ENCODE results near the gene TXNRD3. TPM values are rescaled to one million over a fixed set of nuclear protein-coding genes. Genes with fewer than 3 reads are reported as not detected.

TXNRD3 gene
- polyA plus RNA-seq, 1 donor (not counting 4 experiments of a cell fraction or from before 2014, with no cell fraction given): 9.7 TPM

DNA sequence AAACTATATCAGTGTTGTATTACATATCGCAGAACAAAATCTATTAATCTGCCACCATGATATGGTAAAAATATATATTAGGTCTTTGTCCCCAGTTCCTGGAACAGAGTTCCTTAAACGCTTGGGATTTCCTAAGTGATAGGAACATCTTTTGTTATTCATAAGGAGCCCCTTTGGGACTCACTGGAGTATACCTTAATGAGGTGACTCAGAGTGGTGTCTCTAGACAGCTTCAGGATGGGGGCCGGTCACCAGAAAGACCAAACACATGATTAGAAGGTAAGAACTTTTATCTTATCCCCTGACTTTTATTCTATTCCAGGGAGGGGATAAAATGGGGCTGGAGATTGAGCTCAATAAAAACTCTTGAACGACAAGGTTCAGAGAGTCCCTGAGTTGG is 36.8 kb upstream of the TXNRD3 start:
- H3K27me3 ChIP-seq (ENCODE audit: control insufficient read depth, extremely low read depth, insufficient read depth, low read length): peaks cover 6% of the 10 kb centered on the region
- H3K79me2 ChIP-seq (ENCODE audit: control insufficient read depth, insufficient read depth, low read length): no peaks in the 10 kb centered on the region
- no peak overlapping the region for H3K4me2 ChIP-seq (ENCODE audit: control insufficient read depth, extremely low read depth, insufficient read depth, low read depth, low read length)
- dilution Hi-C loops (cut with MboI; ENCODE audit: extremely low pct_ligation_motif_present, low sequenced_read_pairs): no loop called here
- H3K9ac ChIP-seq (ENCODE audit: control insufficient read depth, extremely low read depth, insufficient read depth, low read length): no peak overlapping the region
- no peaks in the 10 kb centered on the region for H3K4me1 ChIP-seq (ENCODE audit: control insufficient read depth, extremely low read depth, insufficient read depth, low read length)
- no peak for FAIRE-seq
- H2AFZ ChIP-seq (ENCODE audit: control insufficient read depth, low read length): no peak overlapping the region
- H3K9me1 ChIP-seq (ENCODE audit: control insufficient read depth, extremely low read depth, insufficient read depth, low read length): no peaks in the 10 kb centered on the region
- DNase-seq (ENCODE audit: low read depth, low spot score): no peak
- H3K9me3 ChIP-seq (ENCODE audit: control insufficient read depth, low read depth, low read length): no peaks in the 10 kb centered on the region
- TF ChIP-seq, protein P1, sequence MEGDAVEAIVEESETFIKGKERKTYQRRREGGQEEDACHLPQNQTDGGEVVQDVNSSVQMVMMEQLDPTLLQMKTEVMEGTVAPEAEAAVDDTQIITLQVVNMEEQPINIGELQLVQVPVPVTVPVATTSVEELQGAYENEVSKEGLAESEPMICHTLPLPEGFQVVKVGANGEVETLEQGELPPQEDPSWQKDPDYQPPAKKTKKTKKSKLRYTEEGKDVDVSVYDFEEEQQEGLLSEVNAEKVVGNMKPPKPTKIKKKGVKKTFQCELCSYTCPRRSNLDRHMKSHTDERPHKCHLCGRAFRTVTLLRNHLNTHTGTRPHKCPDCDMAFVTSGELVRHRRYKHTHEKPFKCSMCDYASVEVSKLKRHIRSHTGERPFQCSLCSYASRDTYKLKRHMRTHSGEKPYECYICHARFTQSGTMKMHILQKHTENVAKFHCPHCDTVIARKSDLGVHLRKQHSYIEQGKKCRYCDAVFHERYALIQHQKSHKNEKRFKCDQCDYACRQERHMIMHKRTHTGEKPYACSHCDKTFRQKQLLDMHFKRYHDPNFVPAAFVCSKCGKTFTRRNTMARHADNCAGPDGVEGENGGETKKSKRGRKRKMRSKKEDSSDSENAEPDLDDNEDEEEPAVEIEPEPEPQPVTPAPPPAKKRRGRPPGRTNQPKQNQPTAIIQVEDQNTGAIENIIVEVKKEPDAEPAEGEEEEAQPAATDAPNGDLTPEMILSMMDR (optimal IDR thresholded peaks at IDR 0.05 in 1 of 3, IDR thresholded peaks at IDR 0.05 in 1 of 3, conservative IDR thresholded peaks at IDR 0.05 in 1 of 3; ENCODE audit: extremely low read depth in 1 of 3, insufficient read depth in 2 of 3, low read length in 3 of 3): no peak
- TF ChIP-seq EZH2 (IDR thresholded peaks at IDR 0.05; ENCODE audit: low read length): no peak
- no peak overlapping the region for H3K27ac ChIP-seq (ENCODE audit: control insufficient read depth, insufficient read depth, low read length)
- no peak overlapping the region for H3K4me3 ChIP-seq (ENCODE audit: control insufficient read depth in 2 of 3, extremely low read depth in 1 of 3, insufficient read depth in 2 of 3, low read depth in 1 of 3, low read length in 3 of 3)
- no peaks in the 10 kb centered on the region for H4K20me1 ChIP-seq (ENCODE audit: control insufficient read depth, extremely low read depth, insufficient read depth, low read length)
- no peaks in the 10 kb centered on the region for H3K36me3 ChIP-seq (ENCODE audit: control insufficient read depth in 2 of 2, extremely low read depth in 1 of 2, insufficient read depth in 2 of 2, low read length in 2 of 2)

DNA sequence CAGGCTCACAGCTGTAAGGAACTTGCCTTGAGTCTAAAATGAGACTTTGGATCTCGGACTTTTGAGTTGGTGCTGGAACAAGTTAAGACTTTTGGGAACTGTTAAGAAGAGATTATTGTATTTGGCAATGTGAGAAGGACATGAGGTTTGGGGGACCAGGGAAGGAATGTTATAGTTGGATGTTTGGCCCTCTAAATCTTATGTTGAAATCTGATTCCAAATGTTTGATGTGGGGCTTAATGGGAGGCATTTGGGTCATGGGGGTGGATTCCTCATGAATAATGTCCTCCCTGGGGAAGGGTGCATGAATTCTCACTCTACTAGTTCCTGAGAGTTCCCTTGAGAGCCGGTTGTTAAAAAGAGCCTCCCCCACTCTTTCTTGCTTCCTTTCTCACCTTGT is 30.6 kb upstream of the TXNRD3 start:
- H3K9ac ChIP-seq (ENCODE audit: control insufficient read depth, extremely low read depth, insufficient read depth, low read length): no peak overlapping the region
- no peaks in the 10 kb centered on the region for H3K9me3 ChIP-seq (ENCODE audit: control insufficient read depth, low read depth, low read length)
- H3K4me1 ChIP-seq (ENCODE audit: control insufficient read depth, extremely low read depth, insufficient read depth, low read length): no peaks in the 10 kb centered on the region
- no peak for FAIRE-seq
- no peak overlapping the region for H3K4me2 ChIP-seq (ENCODE audit: control insufficient read depth, extremely low read depth, insufficient read depth, low read depth, low read length)
- H3K36me3 ChIP-seq (ENCODE audit: control insufficient read depth in 2 of 2, extremely low read depth in 1 of 2, insufficient read depth in 2 of 2, low read length in 2 of 2): no peaks in the 10 kb centered on the region
- H3K9me1 ChIP-seq (ENCODE audit: control insufficient read depth, extremely low read depth, insufficient read depth, low read length): no peaks in the 10 kb centered on the region
- DNase-seq (ENCODE audit: low read depth, low spot score): no peak
- H4K20me1 ChIP-seq (ENCODE audit: control insufficient read depth, extremely low read depth, insufficient read depth, low read length): no peaks in the 10 kb centered on the region
- dilution Hi-C loops (cut with MboI; ENCODE audit: extremely low pct_ligation_motif_present, low sequenced_read_pairs): no loop called here
- TF ChIP-seq, protein P1 (optimal IDR thresholded peaks at IDR 0.05 in 1 of 3, IDR thresholded peaks at IDR 0.05 in 1 of 3, conservative IDR thresholded peaks at IDR 0.05 in 1 of 3; ENCODE audit: extremely low read depth in 1 of 3, insufficient read depth in 2 of 3, low read length in 3 of 3): no peak
- no peak for TF ChIP-seq EZH2 (IDR thresholded peaks at IDR 0.05; ENCODE audit: low read length)
- H3K27me3 ChIP-seq (ENCODE audit: control insufficient read depth, extremely low read depth, insufficient read depth, low read length): no peaks in the 10 kb centered on the region
- no peak overlapping the region for H2AFZ ChIP-seq (ENCODE audit: control insufficient read depth, low read length)
- H3K79me2 ChIP-seq (ENCODE audit: control insufficient read depth, insufficient read depth, low read length): no peaks in the 10 kb centered on the region
- H3K27ac ChIP-seq (ENCODE audit: control insufficient read depth, insufficient read depth, low read length): no peak overlapping the region
- no peak overlapping the region for H3K4me3 ChIP-seq (ENCODE audit: control insufficient read depth in 2 of 3, extremely low read depth in 1 of 3, insufficient read depth in 2 of 3, low read depth in 1 of 3, low read length in 3 of 3)

Measured in keratinocyte (primary cell).